ENCODE results near the gene PALLD. TPM values are rescaled to one million over a fixed set of nuclear protein-coding genes. Genes with fewer than 3 reads are reported as not detected.

Gene PALLD
- total RNA-seq, 2 experiments from 2014 or later: 0.49 to 0.78 TPM

DNA sequence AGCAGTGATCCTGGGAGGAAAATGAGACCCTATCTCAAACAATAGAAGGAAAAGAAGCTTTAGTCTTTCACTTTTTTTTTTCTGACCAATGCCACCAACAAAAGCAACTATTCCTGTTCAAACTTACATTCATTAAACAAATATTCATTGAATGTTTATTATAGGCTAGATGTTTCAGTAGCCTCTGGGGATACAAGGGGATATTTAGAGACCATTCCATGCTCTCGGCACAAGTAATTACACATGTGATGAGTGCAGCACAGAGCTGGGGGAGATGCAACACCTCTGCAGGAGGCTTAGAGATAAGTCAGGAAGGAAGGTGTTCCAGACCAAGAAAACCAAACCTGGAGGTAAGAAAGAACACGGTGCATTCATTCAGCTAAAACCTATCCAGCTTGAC, 68.3 kb downstream of the PALLD start:
- intact Hi-C loops (cut with DNase I, micrococcal nuclease): no loop called here
- POLR2A ChIA-PET: no interaction called here
- TF ChIP-seq CTCF (IDR thresholded peaks at IDR 0.05): no peak
- no peak for ATAC-seq (ENCODE audit: poor library complexity)
- Histone ChIP-seq H3K27ac (ENCODE audit: low read depth in 1 of 2, low read length in 2 of 2) (no peak overlapping the region), H3K36me3 (ENCODE audit: insufficient read depth, low read length) (no peaks in the 10 kb centered on the region), H3K4me3 (ENCODE audit: low read length) (no peak overlapping the region), H3K4me1 (ENCODE audit: insufficient read depth, low read length) (no peaks in the 10 kb centered on the region), H3K9me3 (ENCODE audit: control insufficient read depth in 1 of 2, insufficient read depth in 1 of 2, low read length in 2 of 2) (no peaks in the 10 kb centered on the region), H3K27me3 (ENCODE audit: control insufficient read depth in 1 of 2, insufficient read depth in 2 of 2, low read length in 2 of 2) (no peaks in the 10 kb centered on the region)
- Mint-ChIP-seq H3K36me3 (ENCODE audit: low read depth) (no peaks in the 10 kb centered on the region), H3K27ac (no peak overlapping the region), H3K4me3 (no peak overlapping the region), H3K27me3 (no peaks in the 10 kb centered on the region), H3K4me1 (ENCODE audit: low read depth) (no peaks in the 10 kb centered on the region), H3K9me3 (no peaks in the 10 kb centered on the region)
- no peak for DNase-seq
- CTCF ChIA-PET: no interaction called here

- Mint-ChIP-seq H3K9me3 (no peaks in the 10 kb centered on the region), H3K27me3 (no peaks in the 10 kb centered on the region), H3K36me3 (ENCODE audit: low read depth) (no peaks in the 10 kb centered on the region), H3K4me1 (ENCODE audit: low read depth) (no peaks in the 10 kb centered on the region), H3K27ac (no peak overlapping the region), H3K4me3 (no peak overlapping the region)
- Histone ChIP-seq H3K9me3 (ENCODE audit: control insufficient read depth in 1 of 2, insufficient read depth in 1 of 2, low read length in 2 of 2) (no peaks in the 10 kb centered on the region), H3K36me3 (ENCODE audit: insufficient read depth, low read length) (no peaks in the 10 kb centered on the region), H3K27me3 (ENCODE audit: control insufficient read depth in 1 of 2, insufficient read depth in 2 of 2, low read length in 2 of 2) (no peaks in the 10 kb centered on the region), H3K4me3 (ENCODE audit: low read length) (no peak overlapping the region), H3K27ac (ENCODE audit: low read depth in 1 of 2, low read length in 2 of 2) (no peak overlapping the region), H3K4me1 (ENCODE audit: insufficient read depth, low read length) (no peaks in the 10 kb centered on the region)
- CTCF ChIA-PET: interaction anchor here (1.0 kb wide), 1 partner anchor 23 kb away, joined by 3 read pairs; no protein-coding TSS in a partner anchor
- no peak for DNase-seq
- TF ChIP-seq CTCF (IDR thresholded peaks at IDR 0.05): no peak
- POLR2A ChIA-PET: no interaction called here
- ATAC-seq (ENCODE audit: poor library complexity): no peak
- intact Hi-C loops (cut with DNase I, micrococcal nuclease): no loop called here
Measured at GRCh38 chr4:168566726-168567125, 69.9 kb downstream of the PALLD start.

GRCh38 chr4:168569066-168569930, 72.4 kb downstream of the PALLD start:
- Histone ChIP-seq H3K4me3 (ENCODE audit: low read length) (no peak overlapping the region), H3K9me3 (ENCODE audit: control insufficient read depth in 1 of 2, insufficient read depth in 1 of 2, low read length in 2 of 2) (no peaks in the 10 kb centered on the region), H3K4me1 (ENCODE audit: insufficient read depth, low read length) (no peaks in the 10 kb centered on the region), H3K27ac (ENCODE audit: low read depth in 1 of 2, low read length in 2 of 2) (no peak overlapping the region), H3K36me3 (ENCODE audit: insufficient read depth, low read length) (no peaks in the 10 kb centered on the region), H3K27me3 (ENCODE audit: control insufficient read depth in 1 of 2, insufficient read depth in 2 of 2, low read length in 2 of 2) (no peaks in the 10 kb centered on the region)
- CTCF ChIA-PET: no interaction called here
- Mint-ChIP-seq H3K4me3 (no peak overlapping the region), H3K27me3 (no peaks in the 10 kb centered on the region), H3K4me1 (ENCODE audit: low read depth) (no peaks in the 10 kb centered on the region), H3K9me3 (no peaks in the 10 kb centered on the region), H3K36me3 (ENCODE audit: low read depth) (no peaks in the 10 kb centered on the region), H3K27ac (no peak overlapping the region)
- no peak for ATAC-seq (ENCODE audit: poor library complexity)
- intact Hi-C loops (cut with DNase I, micrococcal nuclease): no loop called here
- no peak for TF ChIP-seq CTCF (IDR thresholded peaks at IDR 0.05)
- no peak for DNase-seq
- POLR2A ChIA-PET: no interaction called here
